AML-193 (cell line): ENCODE data around the gene CAMP.
"Not testable (repeated sequence)": the region's sequence is repeated elsewhere in the genome, so short reads cannot be mapped to it uniquely, and the experiment has no call there.

ENCODE experiments used
- DNase-seq, 2 experiments: peaks; one replicate each; lab custom pipeline; 2025; lab: John Stamatoyannopoulos, UW

CAMP gene

DNA sequence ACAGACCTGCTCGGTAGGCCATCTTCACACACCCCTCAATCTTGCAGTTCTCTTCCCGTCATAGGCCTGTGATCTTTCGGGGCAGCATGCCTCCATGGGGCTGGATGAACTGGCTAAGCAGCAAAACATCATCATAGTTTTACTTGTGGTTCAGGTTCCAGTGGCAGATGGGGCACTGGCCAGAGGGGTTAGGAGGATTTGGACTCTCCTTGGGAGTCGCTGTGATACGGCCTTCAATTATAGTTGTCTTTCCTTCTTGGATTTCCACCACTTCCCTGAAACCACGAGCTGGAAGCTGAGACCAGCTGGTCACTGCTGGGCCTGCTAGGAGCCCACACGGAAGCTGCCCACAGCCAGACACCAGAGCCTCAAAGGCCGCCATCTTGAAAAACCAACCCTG, 33.3 kb downstream of the CAMP start:
- no peak for DNase-seq

DNA sequence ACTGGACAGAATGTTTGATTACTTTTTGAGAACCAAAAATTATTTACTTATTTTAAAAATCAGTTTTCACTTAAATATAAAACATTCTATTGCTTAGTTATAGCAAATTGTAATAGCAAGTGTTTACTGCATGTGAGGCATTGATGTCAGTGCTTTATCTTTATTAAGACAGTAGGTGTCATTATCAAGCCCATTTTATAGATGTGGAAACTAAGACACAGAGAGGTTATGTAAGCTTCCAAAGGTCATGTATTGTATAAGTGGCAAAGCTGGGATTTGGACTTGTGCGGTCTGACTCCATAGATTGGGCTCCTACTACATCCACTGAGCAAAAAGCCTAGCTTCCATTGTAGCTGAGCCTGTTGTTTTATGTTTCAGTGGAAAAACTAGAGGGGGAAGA, 35.2 kb downstream of the CAMP start:
- no peak for DNase-seq

DNA sequence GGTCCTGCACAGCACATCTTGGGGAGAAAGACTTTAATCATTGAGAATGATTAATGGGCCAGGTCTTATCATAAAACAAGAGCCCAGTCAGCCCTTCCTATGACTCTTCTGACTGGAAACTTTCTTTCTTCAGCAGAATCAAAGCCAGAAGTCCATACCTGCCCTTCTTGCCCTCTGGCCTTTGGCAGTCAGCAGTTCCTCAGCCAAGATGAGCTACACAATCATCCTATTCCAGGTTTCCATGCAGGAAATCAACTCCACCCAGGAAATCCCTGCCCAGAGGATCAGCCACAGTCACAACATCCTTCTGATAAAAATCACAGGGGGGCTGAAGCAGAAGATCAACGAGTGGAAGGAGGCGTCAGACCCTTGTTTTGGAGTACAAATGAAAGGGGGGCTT, 44.5 kb downstream of the CAMP start:
- DNase-seq = no peak

DNA sequence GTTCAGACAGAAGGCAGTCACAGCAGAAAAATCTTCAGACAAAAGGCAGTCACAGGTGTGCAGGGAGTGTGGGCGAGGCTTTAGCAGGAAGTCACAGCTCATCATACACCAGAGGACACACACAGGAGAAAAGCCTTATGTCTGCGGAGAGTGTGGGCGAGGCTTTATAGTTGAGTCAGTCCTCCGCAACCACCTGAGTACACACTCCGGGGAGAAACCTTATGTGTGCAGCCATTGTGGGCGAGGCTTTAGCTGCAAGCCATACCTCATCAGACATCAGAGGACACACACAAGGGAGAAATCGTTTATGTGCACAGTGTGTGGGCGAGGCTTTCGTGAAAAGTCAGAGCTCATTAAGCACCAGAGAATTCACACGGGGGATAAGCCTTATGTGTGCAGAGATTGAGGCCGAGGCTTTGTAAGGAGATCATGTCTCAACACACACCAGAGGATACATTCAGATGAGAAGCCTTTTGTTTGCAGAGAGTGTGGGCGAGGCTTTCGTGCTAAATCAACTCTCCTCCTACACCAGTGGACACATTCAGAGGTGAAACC, 45.2 kb downstream of the CAMP start:
- DNase-seq = no peak

DNA sequence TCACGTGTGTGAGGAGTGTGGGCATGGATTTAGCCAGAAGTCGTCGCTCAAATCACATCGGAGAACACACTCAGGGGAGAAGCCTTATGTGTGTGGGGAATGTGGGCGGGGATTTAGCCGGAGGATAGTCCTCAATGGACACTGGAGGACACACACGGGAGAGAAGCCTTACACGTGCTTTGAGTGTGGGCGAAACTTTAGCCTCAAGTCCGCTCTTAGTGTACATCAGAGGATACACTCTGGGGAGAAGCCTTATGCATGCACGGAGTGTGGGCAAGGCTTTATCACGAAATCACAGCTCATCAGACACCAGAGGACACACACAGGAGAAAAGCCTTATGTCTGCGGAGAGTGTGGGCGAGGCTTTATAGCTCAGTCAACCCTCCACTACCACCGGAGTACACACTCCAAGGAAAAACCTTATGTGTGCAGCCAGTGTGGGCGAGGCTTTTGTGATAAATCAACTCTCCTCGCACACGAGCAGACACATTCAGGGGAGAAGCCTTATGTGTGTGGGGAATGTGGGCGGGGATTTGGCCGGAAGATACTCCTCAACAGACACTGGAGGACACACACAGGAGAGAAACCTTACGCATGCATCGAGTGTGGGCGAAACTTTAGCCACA, 45.8 kb downstream of the CAMP start:
- no peak for DNase-seq

DNA sequence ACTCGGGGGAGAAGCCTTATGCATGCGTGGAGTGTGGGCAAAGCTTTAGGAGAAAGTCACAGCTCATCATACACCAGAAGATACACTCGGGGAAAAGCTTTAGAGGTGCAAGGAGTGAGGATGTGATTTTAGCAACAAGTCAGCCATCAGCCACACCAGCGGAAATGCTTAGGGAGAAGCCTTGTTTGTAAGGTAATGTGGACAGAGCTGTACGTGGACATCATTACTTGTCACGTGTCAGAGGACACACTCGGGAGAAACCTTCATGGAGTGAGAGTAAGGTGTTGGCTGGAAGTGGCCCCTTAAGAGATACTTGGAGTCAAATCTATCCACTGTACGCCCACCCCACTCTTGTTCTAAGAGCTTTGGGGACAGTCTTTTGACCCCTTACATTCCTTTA, 46.3 kb downstream of the CAMP start:
- no peak for DNase-seq

DNA sequence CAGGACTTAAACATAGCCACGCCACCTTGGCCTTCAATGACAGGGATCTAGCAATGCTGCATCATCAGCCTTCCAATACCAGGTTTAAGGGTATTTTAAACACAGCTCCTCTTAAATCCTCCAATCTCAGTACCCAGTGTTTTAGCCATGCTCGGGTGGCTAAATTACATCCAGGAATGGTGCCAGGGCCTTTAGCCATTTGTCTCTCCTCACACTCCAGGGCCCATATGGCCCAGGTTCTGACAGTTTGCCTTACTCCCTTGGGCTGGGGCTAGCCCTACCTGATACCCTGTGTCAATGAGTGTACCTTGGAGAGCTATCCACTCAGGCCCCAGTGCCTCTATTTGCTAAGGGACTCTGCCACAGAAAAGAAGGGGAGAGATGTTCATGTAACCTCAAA, 47.0 kb downstream of the CAMP start:
- no peak for DNase-seq

DNA sequence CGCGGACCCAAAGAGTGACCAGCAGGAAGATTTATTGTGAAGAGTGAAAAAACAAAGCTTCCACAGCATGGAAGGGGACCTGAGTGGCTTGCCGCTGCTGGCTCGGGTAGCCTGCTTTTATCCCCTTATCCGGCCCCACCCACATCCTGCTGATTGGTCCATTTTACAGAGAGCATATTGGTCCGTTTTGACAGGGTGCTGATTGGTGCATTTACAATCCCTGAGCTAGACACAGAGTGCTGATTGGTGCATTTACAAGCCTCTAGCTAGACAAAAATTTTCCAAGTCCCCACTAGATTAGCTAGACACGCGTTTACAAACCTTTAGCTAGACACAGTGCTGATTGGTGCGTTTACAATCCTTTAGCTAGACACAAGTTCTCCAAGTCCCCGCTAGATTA, 47.9 kb downstream of the CAMP start:
- DNase-seq = not testable (repeated sequence)

DNA sequence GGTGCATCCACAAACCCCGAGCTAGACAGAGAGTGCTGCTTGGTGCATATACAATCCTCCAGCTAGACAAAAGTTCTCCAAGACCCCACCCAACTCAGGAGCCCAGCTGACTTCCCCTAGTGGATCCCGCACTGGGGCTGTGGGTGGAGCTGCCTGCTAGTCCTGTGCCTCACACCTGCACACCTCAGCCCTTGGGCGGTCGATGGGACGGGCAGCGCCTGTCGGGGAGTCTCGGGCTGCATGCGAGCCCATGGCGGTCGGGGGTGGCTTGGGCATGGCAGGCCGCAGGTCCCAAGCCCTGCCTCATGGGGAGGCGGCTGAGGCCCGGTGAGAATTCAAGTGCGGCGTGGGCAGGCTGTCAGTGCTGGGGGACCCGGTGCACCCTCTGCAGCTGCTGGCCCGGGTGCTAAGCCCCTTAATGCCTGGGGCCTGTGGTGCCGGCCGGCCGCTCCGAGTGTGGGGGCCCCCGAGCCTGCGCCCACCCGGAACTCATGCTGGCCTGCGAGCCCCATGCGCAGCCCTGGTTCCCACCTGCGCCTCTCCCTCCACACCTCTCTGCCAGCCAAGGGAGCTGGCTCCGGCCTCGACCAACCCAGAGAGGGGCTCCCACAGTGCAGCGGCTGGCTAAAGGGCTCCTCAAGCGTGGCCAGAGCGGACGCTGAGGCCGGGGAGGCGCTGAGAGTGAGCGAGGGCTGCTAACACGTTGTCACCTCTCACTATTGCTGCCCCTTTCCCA, 48.6 kb downstream of the CAMP start:
- DNase-seq = no peak

DNA sequence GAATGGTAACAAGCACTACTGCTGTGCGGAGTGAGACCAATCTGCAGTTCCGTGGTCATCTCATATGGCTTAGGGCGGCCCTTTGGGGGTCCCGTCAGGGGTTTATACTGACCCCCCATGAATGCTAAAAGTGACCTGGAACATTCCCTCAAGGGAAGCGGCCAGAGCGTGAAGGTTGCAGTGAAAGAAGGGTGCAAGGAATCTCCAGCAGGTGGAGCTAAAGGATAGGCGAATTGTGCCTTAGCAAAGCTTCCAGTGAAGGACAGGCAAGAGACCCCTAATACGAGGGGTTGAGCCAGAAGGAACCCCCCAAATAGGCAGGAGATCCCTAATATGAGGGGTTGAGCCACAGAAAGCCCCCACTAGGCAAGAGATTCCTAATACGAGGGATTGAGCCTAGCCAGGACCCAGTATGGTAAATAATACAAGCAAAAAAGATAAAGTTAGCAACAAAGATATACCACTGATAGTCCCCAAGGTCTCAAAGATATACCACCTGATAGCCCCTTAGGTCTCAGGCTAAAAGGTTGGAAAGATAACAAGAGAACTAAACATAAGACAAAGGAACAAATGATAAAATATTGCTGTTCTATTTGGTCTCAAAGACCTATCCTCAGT, 50.4 kb downstream of the CAMP start:
- peak; percentile 85 to 86 for DNase-seq

DNA sequence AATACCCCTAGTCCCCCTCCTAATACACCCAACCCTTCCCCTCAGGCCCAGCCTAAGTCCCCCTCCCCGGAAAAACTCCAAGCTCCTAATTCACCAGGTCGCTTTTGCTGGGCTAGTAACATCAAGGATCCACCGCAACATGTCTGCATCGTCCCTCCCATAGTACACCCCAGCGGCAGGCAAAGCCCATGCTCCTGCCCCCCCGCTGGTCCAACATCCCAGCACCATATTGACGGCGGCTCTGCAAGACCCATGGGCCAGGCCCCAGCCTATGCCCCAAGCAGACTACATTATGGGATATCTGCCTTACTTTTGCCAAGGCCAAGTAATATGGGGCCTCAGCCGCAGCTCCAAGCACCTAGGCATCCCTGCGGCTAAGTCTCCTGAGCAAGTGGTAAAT, 51.2 kb downstream of the CAMP start:
- no peak for DNase-seq
